Astrocyte of the hippocampus (primary cell): ENCODE data around the gene C16orf78.

Experiments used
- DNase-seq: peaks from one replicate; pipeline ENCODE4 v3.0.0; 2011; ENCODE audit warnings: low read depth, low spot score

C16orf78 gene

GRCh38 chr16:49431591-49432290 lies 58.1 kb downstream of the C16orf78 start:
- no peak for DNase-seq

DNA sequence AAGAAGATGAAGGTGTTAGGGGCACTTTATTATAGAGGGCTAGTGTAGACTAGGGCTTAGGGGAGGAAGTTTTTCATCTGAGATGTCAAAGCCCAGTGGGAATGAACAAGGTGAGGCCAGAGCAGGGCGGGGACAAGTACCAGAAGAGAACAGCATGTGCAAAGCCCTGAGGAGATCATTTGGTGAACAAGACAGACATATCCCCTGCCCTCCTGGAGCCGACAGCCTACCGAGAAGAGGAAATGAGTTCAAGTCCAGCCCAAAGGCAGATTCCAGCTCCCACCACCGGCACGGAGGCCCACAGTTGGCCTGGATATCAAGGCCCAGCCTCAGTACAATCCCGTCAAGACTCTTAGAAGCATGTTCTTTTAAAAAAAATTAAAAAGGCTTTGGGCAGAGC lies 61.1 kb downstream of the C16orf78 start:
- DNase-seq: no peak

GRCh38 chr16:49436181-49436580 lies 62.6 kb downstream of the C16orf78 start:
- DNase-seq: no peak

GRCh38 chr16:49437344-49437743 lies 63.7 kb downstream of the C16orf78 start:
- no peak for DNase-seq

DNA sequence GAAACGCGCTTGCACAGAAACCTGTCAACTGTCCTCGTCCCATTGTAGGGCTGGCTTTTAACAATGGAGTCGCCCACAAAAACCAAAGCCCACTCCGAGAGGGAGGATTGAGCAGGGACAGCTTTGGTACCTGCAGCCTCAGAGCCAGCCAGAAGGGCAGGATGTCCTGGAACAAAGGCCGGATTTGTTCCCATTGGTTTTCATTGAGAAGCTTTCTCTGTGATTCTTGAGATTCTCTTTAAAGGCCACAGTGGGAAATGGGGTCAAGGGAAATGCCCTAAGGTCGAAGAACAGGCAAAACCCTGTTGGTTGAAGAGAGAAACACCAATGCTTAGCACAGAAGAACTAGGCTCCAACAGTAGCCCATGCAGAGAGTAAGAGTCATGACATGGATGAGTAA lies 65.4 kb downstream of the C16orf78 start:
- no peak for DNase-seq

- no peak for DNase-seq
These were observed 66.1 kb downstream of the C16orf78 start for GRCh38 chr16:49439676-49440075.

GRCh38 chr16:49440156-49441065 lies 66.8 kb downstream of the C16orf78 start:
- no peak for DNase-seq

DNA sequence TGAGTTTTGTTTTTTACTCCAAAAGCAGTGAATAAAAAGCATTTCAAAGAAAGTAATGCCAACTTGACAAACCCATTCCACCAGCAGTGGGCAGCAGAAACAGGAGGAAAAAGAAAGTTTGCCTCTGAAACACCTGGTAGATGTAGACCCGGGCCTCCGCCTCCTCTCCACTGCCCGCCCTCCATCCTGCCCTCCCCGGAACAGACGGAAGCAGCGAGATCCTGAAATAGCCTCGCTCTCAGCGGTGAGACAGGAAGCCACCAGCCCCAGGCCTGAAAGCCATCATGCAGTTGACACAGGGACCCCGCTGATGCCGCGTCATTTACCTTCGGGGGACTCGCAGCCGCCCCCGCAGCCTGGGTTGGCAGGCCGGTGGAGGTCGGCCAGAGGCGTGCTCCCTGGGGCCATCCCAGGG lies 67.8 kb downstream of the C16orf78 start:
- no peak for DNase-seq

DNA sequence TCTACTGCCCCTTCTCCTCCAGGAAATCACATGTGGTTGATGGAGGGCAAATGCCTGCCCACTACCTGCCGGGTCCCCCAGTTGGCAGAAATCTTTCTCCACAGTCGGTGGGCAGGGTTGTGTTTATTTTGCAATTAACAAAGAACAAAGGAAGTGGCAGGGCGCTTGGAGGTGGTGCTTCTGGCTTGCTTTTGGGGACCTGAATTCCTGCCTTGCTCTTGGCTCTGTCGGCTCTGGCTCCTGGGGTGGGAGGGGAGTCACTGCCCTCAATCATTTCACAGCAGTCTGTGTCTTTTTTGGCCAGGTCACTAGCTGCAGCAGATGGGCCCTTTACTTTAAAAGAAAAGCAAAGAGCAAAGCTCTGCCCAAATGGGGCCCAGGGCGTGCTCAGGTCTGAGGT lies 69.2 kb downstream of the C16orf78 start:
- DNase-seq: no peak

GRCh38 chr16:49443576-49443975 lies 70.0 kb downstream of the C16orf78 start:
- DNase-seq: no peak

- DNase-seq: no peak
These were observed 73.2 kb downstream of the C16orf78 start for GRCh38 chr16:49446805-49447204.
